Measurements from ENCODE around the gene CXorf38.
A peak's percentile ranks its signal among the peaks of the same experiment; 100 is the strongest.

The CXorf38 gene

DNA sequence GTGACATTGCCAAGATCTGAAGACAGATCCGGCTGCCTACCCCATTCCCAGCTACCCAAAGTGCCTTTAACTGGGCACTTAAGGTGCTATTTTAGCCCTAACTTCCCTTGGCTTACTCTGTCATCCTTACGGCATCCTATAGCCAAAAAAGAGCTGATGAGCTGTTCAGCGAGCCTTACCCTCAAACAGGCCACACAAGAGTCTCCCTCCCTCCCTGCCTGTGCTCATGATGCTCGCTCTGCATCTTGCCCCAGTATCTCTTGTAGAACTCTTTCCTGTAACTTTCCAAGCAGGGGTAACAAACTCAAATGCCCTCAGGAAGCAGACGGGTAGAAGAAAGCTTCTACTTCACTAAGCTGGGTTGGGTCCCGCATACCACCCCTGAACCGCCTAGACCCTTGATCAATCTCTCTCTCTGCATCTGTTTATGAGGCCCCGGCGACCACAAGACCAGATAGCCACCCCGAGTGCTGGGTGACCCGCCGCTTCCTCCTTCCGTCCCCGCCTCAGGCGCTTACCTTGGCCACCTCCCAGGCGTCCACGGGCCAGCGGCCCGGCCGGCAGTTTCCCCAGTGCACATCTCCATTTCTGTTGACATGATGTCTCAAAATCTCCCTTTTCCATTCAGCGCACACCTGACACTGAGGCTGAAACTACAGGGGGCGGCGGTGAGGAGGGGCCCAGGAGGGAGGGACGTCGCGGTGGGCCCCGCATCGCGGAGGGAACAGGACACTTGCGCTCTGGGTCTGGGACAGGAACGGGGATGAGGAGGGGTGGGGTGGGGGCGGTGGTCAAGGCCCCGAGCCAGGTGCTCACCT lies 663 bp downstream of the CXorf38 start:
- H3K27ac ChIP-seq: peak overlapping the region; percentile 87 to 89
- no peaks in the 10 kb centered on the region for H3K36me3 ChIP-seq
- peak; percentile 22 to 74 for DNase-seq
- intact Hi-C loops (cut with DNase I; ENCODE audit: low total_unique reads): no loop called here
- TF ChIP-seq, protein P1, sequence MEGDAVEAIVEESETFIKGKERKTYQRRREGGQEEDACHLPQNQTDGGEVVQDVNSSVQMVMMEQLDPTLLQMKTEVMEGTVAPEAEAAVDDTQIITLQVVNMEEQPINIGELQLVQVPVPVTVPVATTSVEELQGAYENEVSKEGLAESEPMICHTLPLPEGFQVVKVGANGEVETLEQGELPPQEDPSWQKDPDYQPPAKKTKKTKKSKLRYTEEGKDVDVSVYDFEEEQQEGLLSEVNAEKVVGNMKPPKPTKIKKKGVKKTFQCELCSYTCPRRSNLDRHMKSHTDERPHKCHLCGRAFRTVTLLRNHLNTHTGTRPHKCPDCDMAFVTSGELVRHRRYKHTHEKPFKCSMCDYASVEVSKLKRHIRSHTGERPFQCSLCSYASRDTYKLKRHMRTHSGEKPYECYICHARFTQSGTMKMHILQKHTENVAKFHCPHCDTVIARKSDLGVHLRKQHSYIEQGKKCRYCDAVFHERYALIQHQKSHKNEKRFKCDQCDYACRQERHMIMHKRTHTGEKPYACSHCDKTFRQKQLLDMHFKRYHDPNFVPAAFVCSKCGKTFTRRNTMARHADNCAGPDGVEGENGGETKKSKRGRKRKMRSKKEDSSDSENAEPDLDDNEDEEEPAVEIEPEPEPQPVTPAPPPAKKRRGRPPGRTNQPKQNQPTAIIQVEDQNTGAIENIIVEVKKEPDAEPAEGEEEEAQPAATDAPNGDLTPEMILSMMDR (IDR thresholded peaks at IDR 0.05): no peak
- peak overlapping the region; percentile 95 for H3K4me3 ChIP-seq
- H3K27me3 ChIP-seq: no peaks in the 10 kb centered on the region
- H3K9me3 ChIP-seq: no peaks in the 10 kb centered on the region
- H3K4me1 ChIP-seq: peaks cover 0 to 44% (median 16%) of the 10 kb centered on the region in 4 donors

DNA sequence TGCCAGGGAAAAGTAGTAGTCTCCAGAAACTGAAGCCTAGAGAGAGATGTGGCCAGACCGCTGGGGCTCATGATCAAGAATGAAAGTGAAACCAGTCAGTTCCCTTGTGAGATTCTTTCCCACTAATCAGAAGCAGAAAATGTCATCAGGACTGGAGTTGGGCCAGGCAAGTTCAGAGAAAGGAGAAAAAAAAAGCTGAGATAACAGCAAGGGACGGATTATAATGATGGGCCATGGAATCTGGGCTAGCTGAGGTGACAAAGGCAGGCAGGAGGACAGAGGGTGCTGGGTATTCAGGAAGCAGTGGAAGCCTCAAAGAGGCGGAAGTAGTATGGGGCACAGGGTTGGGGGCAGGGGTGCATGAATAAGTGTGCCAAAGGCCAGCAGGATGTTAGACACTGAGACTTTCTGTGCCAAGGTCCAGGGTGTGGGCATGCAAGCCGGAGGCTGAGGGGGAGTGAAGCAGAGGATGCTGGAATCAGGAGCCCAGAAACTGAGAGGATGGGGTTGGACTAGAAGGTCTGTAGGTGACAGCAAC lies 2.5 kb downstream of the CXorf38 start:
- Histone ChIP-seq H3K4me1 (peaks cover 0 to 47% (median 16%) of the 10 kb centered on the region in 4 donors), H3K27me3 (no peaks in the 10 kb centered on the region), H3K36me3 (peaks cover 0 to 3% (median 0%) of the 10 kb centered on the region in 3 donors), H3K27ac (peak overlapping the region; percentile 50 to 73), H3K4me3 (peak overlapping the region; percentile 38 to 47), H3K9me3 (no peaks in the 10 kb centered on the region)
- TF ChIP-seq, protein P1 (IDR thresholded peaks at IDR 0.05): no peak
- peak; percentile 56 to 71 for DNase-seq
- intact Hi-C loops (cut with DNase I; ENCODE audit: low total_unique reads): no loop called here

DNA sequence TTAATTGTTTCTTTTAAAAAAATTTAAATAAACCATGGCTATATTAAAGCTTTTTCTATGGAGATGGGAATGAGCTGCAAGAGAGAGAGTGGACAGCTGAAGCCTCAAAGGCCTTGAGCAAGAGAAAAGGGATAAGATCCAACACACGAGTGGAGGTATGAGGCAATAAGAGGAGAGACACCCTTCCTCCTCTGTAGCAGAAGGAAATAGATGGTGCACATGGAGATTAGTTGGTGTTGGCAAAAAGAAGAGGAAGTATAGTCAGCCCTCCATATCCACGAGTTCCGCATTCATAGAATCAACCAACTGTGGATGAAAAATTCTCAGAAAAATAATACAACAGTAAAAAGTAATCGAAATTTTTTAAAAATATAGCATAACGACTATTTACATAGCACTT lies 3.2 kb downstream of the CXorf38 start:
- peak overlapping the region; percentile 50 to 73 for H3K27ac ChIP-seq
- DNase-seq: no peak
- no peaks in the 10 kb centered on the region for H3K9me3 ChIP-seq
- H3K27me3 ChIP-seq: no peaks in the 10 kb centered on the region
- H3K4me3 ChIP-seq: peak overlapping the region; percentile 38 to 47
- H3K4me1 ChIP-seq: peaks cover 0 to 47% (median 16%) of the 10 kb centered on the region in 4 donors
- TF ChIP-seq, protein P1 (IDR thresholded peaks at IDR 0.05): no peak
- peaks cover 0 to 8% (median 0%) of the 10 kb centered on the region in 3 donors for H3K36me3 ChIP-seq
- intact Hi-C loops (cut with DNase I; ENCODE audit: low total_unique reads): no loop called here

DNA sequence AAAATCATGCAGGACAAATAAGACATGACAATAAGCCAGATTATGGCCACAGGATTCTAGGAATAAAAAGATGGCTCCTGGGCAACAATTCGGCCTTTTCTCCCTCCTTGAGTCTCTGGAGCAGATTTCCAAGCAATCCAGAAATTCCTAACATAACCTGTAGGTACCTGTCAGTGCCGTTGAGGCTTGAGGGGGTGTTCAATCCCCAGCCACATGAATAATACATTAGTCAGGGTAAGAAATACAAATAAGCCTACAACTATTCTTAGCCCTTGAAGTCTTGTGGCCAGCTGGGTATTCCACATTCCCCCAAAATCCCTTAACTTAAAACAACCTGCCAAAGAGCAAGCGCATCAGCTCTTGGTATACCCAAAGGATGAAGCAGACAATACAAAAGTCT lies 9.7 kb downstream of the CXorf38 start:
- Histone ChIP-seq H3K36me3 (peaks cover 22 to 55% (median 32%) of the 10 kb centered on the region in 3 donors), H3K27me3 (no peaks in the 10 kb centered on the region)
- intact Hi-C loops (cut with DNase I; ENCODE audit: low total_unique reads): no loop called here

DNA sequence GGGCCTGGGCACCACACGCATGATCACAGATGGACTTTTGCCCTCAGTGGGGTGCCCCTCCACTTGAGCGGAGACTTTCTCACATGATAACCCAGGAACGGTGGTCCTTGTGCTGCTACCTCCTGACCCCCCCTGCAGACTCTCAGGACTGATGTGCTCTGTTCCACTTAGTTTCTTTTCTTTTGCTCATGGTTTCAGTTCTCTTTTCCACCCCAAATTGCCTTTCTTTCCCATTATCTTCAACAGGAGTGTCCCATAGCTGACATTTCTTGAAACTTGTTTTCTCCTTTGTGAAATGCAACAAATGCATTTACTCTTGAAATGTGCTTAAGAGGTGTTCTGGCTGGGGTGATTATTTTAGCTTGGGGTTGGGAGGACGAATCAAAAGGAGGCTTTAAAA lies 15.2 kb downstream of the CXorf38 start:
- Histone ChIP-seq H3K4me1 (no peaks in the 10 kb centered on the region), H3K9me3 (no peaks in the 10 kb centered on the region), H3K27me3 (no peaks in the 10 kb centered on the region), H3K27ac (no peak overlapping the region), H3K36me3 (peaks cover 31 to 89% (median 63%) of the 10 kb centered on the region in 3 donors), H3K4me3 (no peak overlapping the region)
- DNase-seq: no peak
- intact Hi-C loops (cut with DNase I; ENCODE audit: low total_unique reads): no loop called here
- TF ChIP-seq, protein P1 (IDR thresholded peaks at IDR 0.05): no peak

More for the DNA sequence above, 9.7 kb downstream of the CXorf38 start:
- TF ChIP-seq, protein P1 (IDR thresholded peaks at IDR 0.05): no peak
- Histone ChIP-seq H3K9me3 (no peaks in the 10 kb centered on the region), H3K4me3 (no peak overlapping the region), H3K27ac (no peak overlapping the region), H3K4me1 (peaks cover 0 to 17% (median 0%) of the 10 kb centered on the region in 4 donors)
- no peak for DNase-seq
